Astrocyte of the cerebellum (primary cell): ENCODE results near the gene PSMA4.

Experiments
- DNase-seq: peaks from one replicate; pipeline ENCODE4 v3.0.0-alpha.2; 2011; ENCODE audit warnings: low read depth
- H3K4me3 ChIP-seq: 2 replicates; pipeline ENCODE4 v1.5.1; 2011; ENCODE audit warnings: mild to moderate bottlenecking, low read depth, low read length, moderate library complexity
- in situ Hi-C: cut with HindIII; loops from 2 replicates; pipeline ENCODE4 v1.10.0; 2017; ENCODE audit warnings: low sequenced_read_pairs
- TF ChIP-seq, protein P1 (sequence below): IDR thresholded peaks from 2 replicates; pipeline ENCODE4 v1.5.1; 2012; ENCODE audit warnings: low read length, low read depth, moderate library complexity, mild to moderate bottlenecking; ENCODE audit errors: missing control alignments

Gene PSMA4

DNA sequence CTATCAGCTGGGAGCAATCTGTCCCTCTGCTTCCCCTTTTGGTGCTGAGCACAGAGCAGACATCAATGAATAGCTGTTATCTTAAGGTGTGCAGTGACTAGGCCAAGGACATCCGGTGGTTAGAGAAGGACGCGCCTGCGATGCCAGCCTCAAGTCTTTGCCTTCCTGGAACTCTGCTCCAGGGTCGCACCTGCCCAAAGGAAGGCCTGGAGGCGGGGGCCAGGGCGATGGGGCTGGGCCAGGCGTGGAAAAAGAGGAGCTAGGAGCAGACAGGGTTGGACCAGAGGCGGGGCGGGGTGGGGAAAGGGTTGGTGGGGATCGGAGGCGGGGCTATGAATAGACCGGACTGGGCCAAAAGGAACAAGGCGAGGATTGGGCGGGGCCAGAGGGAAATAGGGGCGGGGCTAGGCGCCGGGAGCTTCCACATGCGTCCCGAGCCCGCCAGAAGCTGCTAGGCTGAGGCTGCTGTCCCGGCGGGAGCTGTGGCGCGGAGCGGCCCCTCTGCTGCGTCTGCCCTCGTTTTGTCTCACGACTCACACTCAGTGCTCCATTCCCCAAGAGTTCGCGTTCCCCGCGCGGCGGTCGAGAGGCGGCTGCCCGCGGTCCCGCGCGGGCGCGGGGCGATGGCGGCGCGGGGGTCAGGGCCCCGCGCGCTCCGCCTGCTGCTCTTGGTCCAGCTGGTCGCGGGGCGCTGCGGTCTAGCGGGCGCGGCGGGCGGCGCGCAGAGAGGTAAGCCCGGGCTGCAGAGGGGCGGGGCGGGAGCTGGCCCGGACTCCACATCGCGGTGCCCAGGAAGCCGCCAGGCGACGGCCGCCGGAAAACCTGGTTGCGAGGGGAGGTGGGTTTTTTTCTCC is 25.1 kb downstream of the PSMA4 start, which contains the start of gene CHRNA5:
CHRNA5 (plus strand) TSS at position 424 of the 854 bp plus-strand sequence; CDS start at position 624, 200 bp downstream.
- in situ Hi-C loops, result no loop called here
- peak; percentile 70 for DNase-seq
- H3K4me3 ChIP-seq, result peak within 1 kb of the TSS; percentile 74
- TF ChIP-seq, protein P1, sequence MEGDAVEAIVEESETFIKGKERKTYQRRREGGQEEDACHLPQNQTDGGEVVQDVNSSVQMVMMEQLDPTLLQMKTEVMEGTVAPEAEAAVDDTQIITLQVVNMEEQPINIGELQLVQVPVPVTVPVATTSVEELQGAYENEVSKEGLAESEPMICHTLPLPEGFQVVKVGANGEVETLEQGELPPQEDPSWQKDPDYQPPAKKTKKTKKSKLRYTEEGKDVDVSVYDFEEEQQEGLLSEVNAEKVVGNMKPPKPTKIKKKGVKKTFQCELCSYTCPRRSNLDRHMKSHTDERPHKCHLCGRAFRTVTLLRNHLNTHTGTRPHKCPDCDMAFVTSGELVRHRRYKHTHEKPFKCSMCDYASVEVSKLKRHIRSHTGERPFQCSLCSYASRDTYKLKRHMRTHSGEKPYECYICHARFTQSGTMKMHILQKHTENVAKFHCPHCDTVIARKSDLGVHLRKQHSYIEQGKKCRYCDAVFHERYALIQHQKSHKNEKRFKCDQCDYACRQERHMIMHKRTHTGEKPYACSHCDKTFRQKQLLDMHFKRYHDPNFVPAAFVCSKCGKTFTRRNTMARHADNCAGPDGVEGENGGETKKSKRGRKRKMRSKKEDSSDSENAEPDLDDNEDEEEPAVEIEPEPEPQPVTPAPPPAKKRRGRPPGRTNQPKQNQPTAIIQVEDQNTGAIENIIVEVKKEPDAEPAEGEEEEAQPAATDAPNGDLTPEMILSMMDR, result no peak

DNA sequence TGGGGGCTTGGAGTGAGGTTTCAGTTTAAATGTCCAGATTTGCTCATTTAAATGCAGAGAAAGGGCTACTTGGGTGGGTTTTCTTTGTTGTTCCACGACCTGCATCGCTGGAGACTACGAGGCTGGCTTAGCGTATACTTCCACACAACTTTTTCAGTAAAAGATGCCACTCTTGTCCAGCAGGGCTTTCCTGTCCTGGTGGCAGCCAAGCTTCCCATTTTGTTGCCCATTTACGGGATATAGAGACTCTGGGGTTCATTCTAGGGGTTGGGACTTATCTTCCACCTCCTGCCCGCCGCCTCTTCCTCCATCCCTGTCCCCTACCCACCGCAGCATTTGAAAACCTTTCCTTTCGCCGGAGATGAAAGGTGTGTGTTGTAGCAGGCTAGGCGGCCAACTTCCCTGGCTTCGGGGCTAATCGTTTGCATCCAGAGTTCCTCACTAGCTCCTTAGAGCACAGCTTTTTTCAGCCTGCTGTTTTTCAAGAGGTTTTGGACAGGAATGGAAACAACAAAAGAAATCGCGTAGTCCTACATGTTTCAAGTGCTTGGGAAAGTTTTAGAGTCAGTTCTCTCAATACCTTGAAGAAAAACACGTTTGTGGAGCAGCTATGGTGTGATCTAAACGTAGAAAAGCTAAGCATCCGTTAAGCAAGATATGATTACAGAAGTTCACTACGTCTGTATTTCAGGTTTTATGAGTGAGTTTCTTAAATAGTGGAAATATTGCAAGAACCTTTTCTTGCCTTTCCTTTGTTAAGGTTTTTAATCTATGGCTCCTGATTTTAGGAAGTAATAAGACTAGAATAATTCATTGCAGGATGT is 25.9 kb downstream of the PSMA4 start:
- peak overlapping the region; percentile 74 for H3K4me3 ChIP-seq
- TF ChIP-seq, protein P1, result peak; percentile 43
- DNase-seq, result no peak
- in situ Hi-C loops, result no loop called here

DNA sequence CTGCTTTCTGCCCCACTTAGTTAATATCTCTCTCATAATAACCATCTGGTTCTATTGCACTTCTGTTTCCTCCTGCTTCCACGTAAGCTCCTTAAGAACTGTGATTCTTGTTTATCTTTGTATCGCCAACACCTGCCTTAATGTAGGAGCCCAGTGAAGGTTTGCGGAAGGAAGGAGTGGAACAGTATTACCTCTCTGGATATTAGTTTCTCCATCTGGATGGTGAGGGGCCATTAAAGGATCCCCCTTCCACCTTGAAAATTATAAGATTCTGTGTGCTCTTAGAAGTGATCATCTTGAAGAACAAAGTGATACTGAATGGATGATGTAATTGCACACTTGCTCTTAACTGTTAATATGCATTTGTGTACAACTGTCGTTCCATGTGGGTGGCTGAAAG is 27.3 kb downstream of the PSMA4 start:
- in situ Hi-C loops, result no loop called here
- no peak overlapping the region for H3K4me3 ChIP-seq
- DNase-seq, result no peak
- TF ChIP-seq, protein P1, result no peak

DNA sequence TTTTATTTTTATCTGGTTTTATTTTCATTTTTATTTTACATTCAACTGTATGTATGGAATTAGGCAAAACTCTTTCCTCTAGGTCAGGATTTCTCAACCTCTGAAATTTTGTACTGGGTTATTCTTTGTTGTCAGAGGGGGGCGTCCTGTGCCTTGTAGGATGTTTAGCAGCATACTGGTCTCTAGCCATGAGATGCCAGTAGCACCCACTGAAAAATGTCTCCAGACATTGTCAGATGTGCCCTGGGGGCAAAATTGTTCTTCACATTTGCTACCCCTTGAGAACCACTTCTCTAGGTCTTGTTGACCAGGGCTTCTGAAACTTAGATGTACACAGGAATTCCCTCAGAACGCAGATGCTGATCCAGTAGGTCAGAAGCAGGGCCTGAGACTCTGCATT is 30.5 kb downstream of the PSMA4 start:
- in situ Hi-C loops, result no loop called here
- TF ChIP-seq, protein P1, result no peak
- no peak for DNase-seq
- no peak overlapping the region for H3K4me3 ChIP-seq

DNA sequence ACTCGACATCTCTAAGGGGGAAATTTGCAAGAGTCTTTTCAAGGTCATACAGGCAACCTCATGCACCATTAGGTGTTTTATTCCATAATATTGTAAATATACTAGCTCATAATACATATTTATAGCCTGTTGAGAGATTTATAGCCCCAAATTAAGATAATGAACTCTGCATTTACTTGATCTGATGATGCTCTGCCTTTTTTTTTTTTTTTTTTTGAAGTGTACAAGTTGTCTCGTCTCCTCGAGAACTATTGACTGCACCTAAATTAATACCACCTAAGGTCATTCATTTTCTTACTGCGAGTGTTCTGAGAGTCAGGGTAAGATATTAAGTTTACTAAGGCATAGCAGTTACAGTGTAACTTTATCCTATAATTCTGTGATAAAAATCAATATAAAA is 31.1 kb downstream of the PSMA4 start:
- TF ChIP-seq, protein P1, result no peak
- no peak overlapping the region for H3K4me3 ChIP-seq
- in situ Hi-C loops, result no loop called here
- no peak for DNase-seq

DNA sequence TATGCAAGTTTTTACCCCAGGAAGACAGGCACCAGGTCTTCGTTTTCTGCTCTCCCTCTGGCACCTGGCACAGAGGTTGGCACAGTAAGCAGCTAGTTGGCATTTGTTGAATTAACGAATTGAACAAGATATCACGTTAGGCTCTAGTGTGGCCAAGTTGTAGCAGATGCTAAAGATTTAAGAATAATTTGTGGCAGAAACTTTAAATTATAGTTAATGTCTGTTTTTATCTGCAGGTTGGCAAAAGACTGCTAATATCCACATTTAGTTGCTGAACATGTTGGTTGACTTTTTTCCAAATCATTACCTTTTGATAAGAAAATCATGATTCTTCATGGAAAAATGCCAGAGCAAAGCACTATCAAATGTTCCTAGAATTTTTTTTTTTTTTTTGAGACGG is 33.2 kb downstream of the PSMA4 start:
- in situ Hi-C loops, result no loop called here
- DNase-seq, result no peak
- TF ChIP-seq, protein P1, result no peak
- H3K4me3 ChIP-seq, result no peak overlapping the region
